Measurements from ENCODE around the gene TNFRSF14. TPM values are rescaled to one million over a fixed set of nuclear protein-coding genes. Genes with fewer than 3 reads are reported as not detected.

TNFRSF14 gene
- total RNA-seq, 1 donor from 2014 or later, result 0.36 TPM

DNA sequence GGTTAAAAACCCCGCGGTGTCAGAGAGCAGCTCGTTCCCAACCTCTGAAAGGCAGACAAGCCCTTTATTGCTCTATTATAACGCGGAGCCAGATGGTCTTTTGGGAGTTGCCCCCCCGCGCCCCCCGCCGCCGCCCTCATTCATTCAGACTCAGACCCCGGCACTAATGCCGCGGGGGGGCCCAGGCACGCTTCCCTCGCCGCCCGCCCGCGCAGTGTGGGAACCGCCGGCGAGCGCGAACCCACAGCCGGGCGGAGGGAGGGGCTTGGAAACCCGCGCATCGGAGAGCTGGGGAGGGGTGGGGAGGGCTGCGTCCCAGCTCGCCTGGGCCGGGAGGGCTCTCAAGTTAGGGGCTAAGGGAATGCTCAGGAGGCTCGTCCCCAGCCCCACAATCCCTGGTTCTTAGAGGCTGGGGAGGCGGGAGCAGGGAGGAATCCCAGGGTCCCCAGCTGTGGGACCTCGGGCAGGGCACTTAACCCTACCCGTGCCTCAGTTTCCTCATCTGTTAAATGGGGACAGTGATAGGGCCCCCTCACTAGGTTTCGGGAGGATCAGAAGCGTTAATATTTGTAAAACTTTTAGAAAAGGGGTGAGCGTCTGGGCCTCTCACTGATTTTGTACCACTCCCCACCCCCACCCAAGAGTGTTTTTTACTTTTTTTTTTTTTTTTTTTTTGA, 15.2 kb upstream of the TNFRSF14 start:
- H4K20me1 ChIP-seq (ENCODE audit: insufficient read depth, low read length), result no peaks in the 10 kb centered on the region
- H3K9me3 Mint-ChIP-seq (ENCODE audit: unreplicated experiment), result no peaks in the 10 kb centered on the region
- no peak overlapping the region for H3K4me3 ChIP-seq (ENCODE audit: insufficient read depth, low read depth, low read length)
- peaks cover 13% of the 10 kb centered on the region for H3K4me1 ChIP-seq (ENCODE audit: insufficient read depth, low read length)
- peaks cover 25% of the 10 kb centered on the region for H3K27me3 Mint-ChIP-seq (ENCODE audit: low read depth, unreplicated experiment)
- H3K4me2 ChIP-seq (ENCODE audit: low read length), result peak overlapping the region; percentile 19
- H3K27ac Mint-ChIP-seq (ENCODE audit: unreplicated experiment), result no peak overlapping the region
- no peaks in the 10 kb centered on the region for H3K36me3 Mint-ChIP-seq (ENCODE audit: low read depth, unreplicated experiment)
- no peaks in the 10 kb centered on the region for H3K79me2 ChIP-seq (ENCODE audit: insufficient read depth, low read length)
- FAIRE-seq, result no peak
- TF ChIP-seq EZH2 (IDR thresholded peaks at IDR 0.05; ENCODE audit: insufficient read depth, low read length), result no peak
- TF ChIP-seq CTCF (IDR thresholded peaks at IDR 0.05; ENCODE audit: insufficient read depth, low read depth, low read length), result no peak
- H2AFZ ChIP-seq (ENCODE audit: low read depth, low read length), result no peak overlapping the region
- no peaks in the 10 kb centered on the region for H3K4me1 Mint-ChIP-seq (ENCODE audit: low read depth, unreplicated experiment)
- H3K27ac ChIP-seq (ENCODE audit: low read depth, low read length), result no peak overlapping the region
- H3K4me3 Mint-ChIP-seq (ENCODE audit: unreplicated experiment), result no peak overlapping the region
- no peak for DNase-seq (ENCODE audit: low read depth)
- H3K36me3 ChIP-seq (ENCODE audit: insufficient read depth, low read length), result no peaks in the 10 kb centered on the region
- H3K9ac ChIP-seq (ENCODE audit: low read length), result no peak overlapping the region
- H3K9me3 ChIP-seq (ENCODE audit: insufficient read depth, low read depth, low read length), result no peaks in the 10 kb centered on the region
- peaks cover 2% of the 10 kb centered on the region for H3K27me3 ChIP-seq (ENCODE audit: insufficient read depth, low read length)

GRCh38 chr1:2541619-2542245, 14.4 kb upstream of the TNFRSF14 start:
- no peak overlapping the region for H3K4me2 ChIP-seq (ENCODE audit: low read length)
- peaks cover 2% of the 10 kb centered on the region for H3K27me3 ChIP-seq (ENCODE audit: insufficient read depth, low read length)
- no peaks in the 10 kb centered on the region for H3K9me3 ChIP-seq (ENCODE audit: insufficient read depth, low read depth, low read length)
- H4K20me1 ChIP-seq (ENCODE audit: insufficient read depth, low read length), result no peaks in the 10 kb centered on the region
- Mint-ChIP-seq H3K4me1 (ENCODE audit: low read depth, unreplicated experiment) (no peaks in the 10 kb centered on the region), H3K27ac (ENCODE audit: unreplicated experiment) (no peak overlapping the region), H3K36me3 (ENCODE audit: low read depth, unreplicated experiment) (no peaks in the 10 kb centered on the region), H3K9me3 (ENCODE audit: unreplicated experiment) (no peaks in the 10 kb centered on the region), H3K27me3 (ENCODE audit: low read depth, unreplicated experiment) (peaks cover 20% of the 10 kb centered on the region), H3K4me3 (ENCODE audit: unreplicated experiment) (no peak overlapping the region)
- FAIRE-seq (no peak), DNase-seq (ENCODE audit: low read depth) (no peak)
- no peaks in the 10 kb centered on the region for H3K79me2 ChIP-seq (ENCODE audit: insufficient read depth, low read length)
- H3K4me3 ChIP-seq (ENCODE audit: insufficient read depth, low read depth, low read length), result no peak overlapping the region
- no peak overlapping the region for H3K27ac ChIP-seq (ENCODE audit: low read depth, low read length)
- no peaks in the 10 kb centered on the region for H3K36me3 ChIP-seq (ENCODE audit: insufficient read depth, low read length)
- no peak for TF ChIP-seq CTCF (IDR thresholded peaks at IDR 0.05; ENCODE audit: insufficient read depth, low read depth, low read length)
- no peak for TF ChIP-seq EZH2 (IDR thresholded peaks at IDR 0.05; ENCODE audit: insufficient read depth, low read length)
- peaks cover 18% of the 10 kb centered on the region for H3K4me1 ChIP-seq (ENCODE audit: insufficient read depth, low read length)
- H3K9ac ChIP-seq (ENCODE audit: low read length), result no peak overlapping the region
- H2AFZ ChIP-seq (ENCODE audit: low read depth, low read length), result no peak overlapping the region
